ENCODE data around the gene PLA2G4E. TPM values are rescaled to one million over a fixed set of nuclear protein-coding genes. Genes with fewer than 3 reads are reported as not detected.

PLA2G4E gene
- total RNA-seq, 1 donor from 2014 or later = not detected

- no peak for TF ChIP-seq CTCF (conservative IDR thresholded peaks at IDR 0.05; ENCODE audit: low read depth, low read length)
- H3K4me3 ChIP-seq (ENCODE audit: low read depth, low read length) = no peak overlapping the region
- DNase-seq (ENCODE audit: low read depth) = no peak
Observed at GRCh38 chr15:42033214-42033873, 12.5 kb upstream of the PLA2G4E start.

- no peak for DNase-seq (ENCODE audit: low read depth)
- no peak for TF ChIP-seq CTCF (conservative IDR thresholded peaks at IDR 0.05; ENCODE audit: low read depth, low read length)
- H3K4me3 ChIP-seq (ENCODE audit: low read depth, low read length) = no peak overlapping the region
Observed at GRCh38 chr15:42032376-42033213, 11.8 kb upstream of the PLA2G4E start.

DNA sequence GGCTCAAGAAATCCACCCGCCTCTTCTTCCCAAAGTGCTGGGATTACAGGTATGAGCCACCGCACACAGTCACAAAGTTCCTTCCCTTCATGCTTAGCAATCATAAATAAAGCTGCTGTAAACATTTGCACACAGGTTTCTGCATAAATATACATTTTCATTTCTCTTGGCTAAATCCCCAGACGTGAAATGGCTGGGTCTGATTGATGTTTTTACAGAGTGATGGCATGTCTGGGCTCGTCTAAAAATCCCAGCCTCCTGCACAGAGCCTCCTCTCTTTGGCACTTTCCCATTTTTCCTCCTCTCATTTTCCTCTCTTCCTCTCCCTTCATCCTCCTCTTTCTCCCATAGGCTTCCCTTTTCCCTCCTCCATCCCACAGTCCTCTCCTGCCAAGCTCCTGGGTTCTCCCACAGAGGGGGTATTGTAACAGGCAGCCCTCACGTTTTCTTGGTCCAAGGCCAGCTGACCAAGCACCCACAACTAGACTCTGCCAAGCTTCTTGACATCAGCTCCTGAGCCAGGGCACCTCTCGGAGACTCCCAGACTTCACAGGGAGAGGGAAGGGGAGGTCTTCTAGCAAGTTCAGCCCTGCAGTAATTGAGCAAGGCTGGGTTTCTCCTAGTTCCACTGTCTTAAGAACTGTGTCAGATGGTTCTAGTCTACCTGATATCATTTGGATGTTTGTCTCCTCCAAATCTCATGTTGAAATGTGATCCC is 10.5 kb upstream of the PLA2G4E start:
- no peak for TF ChIP-seq CTCF (conservative IDR thresholded peaks at IDR 0.05; ENCODE audit: low read depth, low read length)
- no peak overlapping the region for H3K4me3 ChIP-seq (ENCODE audit: low read depth, low read length)
- DNase-seq (ENCODE audit: low read depth) = no peak

GRCh38 chr15:42027521-42027920 is 6.7 kb upstream of the PLA2G4E start:
- no peak for TF ChIP-seq CTCF (conservative IDR thresholded peaks at IDR 0.05; ENCODE audit: low read depth, low read length)
- DNase-seq (ENCODE audit: low read depth) = no peak
- no peak overlapping the region for H3K4me3 ChIP-seq (ENCODE audit: low read depth, low read length)

DNA sequence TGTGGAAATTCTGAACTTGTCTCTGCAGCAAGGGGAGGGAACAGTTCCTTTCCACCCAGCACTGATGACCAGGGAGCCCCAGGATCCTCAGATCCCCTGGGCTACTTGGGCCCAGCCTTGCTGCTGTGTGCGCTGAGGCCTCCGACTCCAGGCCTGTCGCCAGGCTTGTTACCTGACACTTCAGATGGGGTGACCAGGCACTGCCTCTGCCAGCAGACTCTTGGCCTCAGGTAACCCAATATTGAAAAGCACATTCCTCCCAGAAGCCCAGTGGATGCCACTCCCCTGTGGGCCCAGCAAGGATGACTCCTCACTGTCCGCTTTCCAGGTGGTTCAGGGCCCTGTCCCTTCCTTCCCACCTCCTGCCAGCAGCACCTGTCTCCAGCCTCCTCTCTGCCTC is 3.5 kb upstream of the PLA2G4E start:
- DNase-seq (ENCODE audit: low read depth) = no peak

GRCh38 chr15:42021593-42021992 is 751 bp upstream of the PLA2G4E start:
- no peak overlapping the region for H3K4me3 ChIP-seq (ENCODE audit: low read depth, low read length)
- no peak for DNase-seq (ENCODE audit: low read depth)
- no peak for TF ChIP-seq CTCF (conservative IDR thresholded peaks at IDR 0.05; ENCODE audit: low read depth, low read length)

More for the DNA sequence above, 3.5 kb upstream of the PLA2G4E start:
- TF ChIP-seq CTCF (conservative IDR thresholded peaks at IDR 0.05; ENCODE audit: low read depth, low read length) = no peak
- H3K4me3 ChIP-seq (ENCODE audit: low read depth, low read length) = no peak overlapping the region

All from epithelial cell of proximal tubule (primary cell).